HUES64 (cell line): Measurements from ENCODE around the gene CHAC1.

Experiments
- H3K27ac ChIP-seq: 2 replicates; pipeline ENCODE4 v1.7.0; 2013; ENCODE audit warnings: low read depth, low read length, inconsistent platforms
- H3K27me3 ChIP-seq: 2 replicates; pipeline ENCODE4 v1.6.1; 2013; ENCODE audit warnings: mild to moderate bottlenecking, low read length; ENCODE audit not compliant: insufficient read depth
- H3K36me3 ChIP-seq: 2 replicates; pipeline ENCODE4 v1.6.1; 2013; ENCODE audit warnings: mild to moderate bottlenecking, low read length; ENCODE audit not compliant: insufficient read depth
- H3K4me1 ChIP-seq: 2 replicates; pipeline ENCODE4 v1.6.1; 2013; ENCODE audit warnings: mild to moderate bottlenecking, low read length, moderate library complexity; ENCODE audit not compliant: insufficient read depth
- H3K4me3 ChIP-seq: 2 replicates; pipeline ENCODE4 v1.5.1; 2013; ENCODE audit warnings: mild to moderate bottlenecking, low read length, moderate library complexity
- H3K9ac ChIP-seq: 2 replicates; pipeline ENCODE4 v1.6.1; 2013; ENCODE audit warnings: mild to moderate bottlenecking, low read depth, low read length
- H3K9me3 ChIP-seq: 2 replicates; pipeline ENCODE4 v1.6.1; 2013; ENCODE audit warnings: low read depth, low read length; ENCODE audit not compliant: insufficient read depth
- WGBS: fragments of 150-250, 120-280 bp; methylation state at CpG from one replicate; pipeline ENCODE4 v1.1.7; 2013; ENCODE audit warnings: missing lambda C conversion rate; 5-methylcytosine and 5-hydroxymethylcytosine counted together

Gene CHAC1

GRCh38 chr15:40981186-40981585 lies 27.9 kb downstream of the CHAC1 start:
- H3K4me3 ChIP-seq, result no peak overlapping the region
- no peak overlapping the region for H3K9ac ChIP-seq
- H3K9me3 ChIP-seq, result no peaks in the 10 kb centered on the region
- no peaks in the 10 kb centered on the region for H3K4me1 ChIP-seq
- no peak overlapping the region for H3K27ac ChIP-seq
- H3K36me3 ChIP-seq, result peaks cover 99% of the 10 kb centered on the region
- no peaks in the 10 kb centered on the region for H3K27me3 ChIP-seq
- 96% methylated on average over 2 of the region's 3 CpGs for WGBS

- Histone ChIP-seq H3K36me3 (peaks cover 100% of the 10 kb centered on the region), H3K9ac (no peak overlapping the region), H3K27ac (no peak overlapping the region), H3K27me3 (no peaks in the 10 kb centered on the region), H3K4me1 (no peaks in the 10 kb centered on the region), H3K4me3 (no peak overlapping the region), H3K9me3 (no peaks in the 10 kb centered on the region)
- WGBS, result 93% methylated on average over 13 of the region's 13 CpGs
These were observed 29.6 kb downstream of the CHAC1 start for GRCh38 chr15:40982855-40983254.

- Histone ChIP-seq H3K9ac (no peak overlapping the region), H3K4me3 (no peak overlapping the region), H3K4me1 (no peaks in the 10 kb centered on the region), H3K27me3 (no peaks in the 10 kb centered on the region), H3K36me3 (peaks cover 89% of the 10 kb centered on the region), H3K9me3 (no peaks in the 10 kb centered on the region), H3K27ac (no peak overlapping the region)
- over 99% methylated on average over 5 of the region's 5 CpGs for WGBS
These were observed 31.1 kb downstream of the CHAC1 start for GRCh38 chr15:40984406-40984805.

- no peak overlapping the region for H3K27ac ChIP-seq
- WGBS, result 99% methylated on average over 4 of the region's 4 CpGs
These were observed 31.7 kb downstream of the CHAC1 start for GRCh38 chr15:40984964-40985363.

GRCh38 chr15:40985541-40986330 lies 32.5 kb downstream of the CHAC1 start:
- no peaks in the 10 kb centered on the region for H3K9me3 ChIP-seq
- peaks cover 80% of the 10 kb centered on the region for H3K36me3 ChIP-seq
- no peak overlapping the region for H3K27ac ChIP-seq

More at GRCh38 chr15:40984964-40985363, 31.7 kb downstream of the CHAC1 start:
- Histone ChIP-seq H3K9ac (no peak overlapping the region), H3K4me3 (no peak overlapping the region), H3K27me3 (no peaks in the 10 kb centered on the region), H3K9me3 (no peaks in the 10 kb centered on the region), H3K4me1 (no peaks in the 10 kb centered on the region), H3K36me3 (peaks cover 83% of the 10 kb centered on the region)

GRCh38 chr15:40986820-40987219 lies 33.5 kb downstream of the CHAC1 start:
- Histone ChIP-seq H3K9ac (no peak overlapping the region), H3K27me3 (no peaks in the 10 kb centered on the region), H3K4me3 (no peak overlapping the region), H3K27ac (no peak overlapping the region), H3K4me1 (no peaks in the 10 kb centered on the region), H3K36me3 (peaks cover 78% of the 10 kb centered on the region), H3K9me3 (no peaks in the 10 kb centered on the region)
- 96% methylated on average over 7 of the region's 7 CpGs for WGBS

More at GRCh38 chr15:40985541-40986330, 32.5 kb downstream of the CHAC1 start:
- H3K4me3 ChIP-seq, result no peak overlapping the region
- no peaks in the 10 kb centered on the region for H3K4me1 ChIP-seq
- no peaks in the 10 kb centered on the region for H3K27me3 ChIP-seq
- no peak overlapping the region for H3K9ac ChIP-seq
- WGBS, result 95% methylated on average over 6 of the region's 6 CpGs

- H3K27me3 ChIP-seq, result no peaks in the 10 kb centered on the region
- peaks cover 69% of the 10 kb centered on the region for H3K36me3 ChIP-seq
- H3K4me3 ChIP-seq, result no peak overlapping the region
- H3K27ac ChIP-seq, result no peak overlapping the region
- no peaks in the 10 kb centered on the region for H3K9me3 ChIP-seq
- H3K9ac ChIP-seq, result no peak overlapping the region
- H3K4me1 ChIP-seq, result no peaks in the 10 kb centered on the region
- WGBS, result 100% methylated on average over 3 of the region's 4 CpGs
These were observed 34.9 kb downstream of the CHAC1 start for GRCh38 chr15:40988156-40988555.

GRCh38 chr15:40990080-40990479 lies 36.8 kb downstream of the CHAC1 start:
- Histone ChIP-seq H3K27me3 (no peaks in the 10 kb centered on the region), H3K27ac (no peak overlapping the region), H3K9me3 (no peaks in the 10 kb centered on the region), H3K9ac (no peak overlapping the region), H3K36me3 (peaks cover 60% of the 10 kb centered on the region), H3K4me1 (no peaks in the 10 kb centered on the region), H3K4me3 (no peak overlapping the region)

GRCh38 chr15:40990789-40991188 lies 37.5 kb downstream of the CHAC1 start:
- Histone ChIP-seq H3K4me3 (no peak overlapping the region), H3K36me3 (peaks cover 60% of the 10 kb centered on the region), H3K27me3 (no peaks in the 10 kb centered on the region), H3K9me3 (no peaks in the 10 kb centered on the region), H3K27ac (no peak overlapping the region), H3K9ac (no peak overlapping the region), H3K4me1 (no peaks in the 10 kb centered on the region)
- WGBS, result 0% methylated on average over 1 of the region's 1 CpG

GRCh38 chr15:40991355-40991754 lies 38.1 kb downstream of the CHAC1 start:
- no peak overlapping the region for H3K4me3 ChIP-seq
- no peaks in the 10 kb centered on the region for H3K27me3 ChIP-seq
- H3K36me3 ChIP-seq, result peaks cover 60% of the 10 kb centered on the region
- H3K9me3 ChIP-seq, result no peaks in the 10 kb centered on the region
- no peaks in the 10 kb centered on the region for H3K4me1 ChIP-seq
- H3K27ac ChIP-seq, result no peak overlapping the region
- WGBS, result 96% methylated on average over 3 of the region's 3 CpGs
- no peak overlapping the region for H3K9ac ChIP-seq

- H3K27me3 ChIP-seq, result no peaks in the 10 kb centered on the region
- H3K36me3 ChIP-seq, result peaks cover 60% of the 10 kb centered on the region
- H3K27ac ChIP-seq, result no peak overlapping the region
- H3K9ac ChIP-seq, result no peak overlapping the region
- H3K9me3 ChIP-seq, result no peaks in the 10 kb centered on the region
- H3K4me1 ChIP-seq, result no peaks in the 10 kb centered on the region
- WGBS, result 95% methylated on average over 1 of the region's 1 CpG
- H3K4me3 ChIP-seq, result no peak overlapping the region
These were observed 39.0 kb downstream of the CHAC1 start for GRCh38 chr15:40992241-40992741.
